Body of pancreas (tissue), 4 donors: Measurements from ENCODE around the gene SDE2. TPM values are rescaled to one million over a fixed set of nuclear protein-coding genes. Genes with fewer than 3 reads are reported as not detected.

Experiments
- ATAC-seq: fragments of 150-250 bp; one replicate; pipeline ENCODE4 v1.9.1; 2016
- DNase-seq, 4 donors: peaks; one replicate each; pipeline ENCODE4 v3.0.0-alpha.2; 2019
- H3K27ac ChIP-seq, 4 donors: fragments of 200-600 bp; sonication (generic); 1 replicate in 3 of 4; 2 replicates in 1 of 4; pipeline versions ENCODE4 v1.5.1 to v1.6.1; 2016 to 2019; ENCODE audit warnings: mild to moderate bottlenecking in 1 of 4, mixed read lengths in 1 of 4, moderate library complexity in 1 of 4
- H3K27me3 ChIP-seq, 2 donors: fragments of 200-600 bp; sonication (generic); one replicate each; pipeline ENCODE4 v1.6.0; 2016; ENCODE audit warnings: mild to moderate bottlenecking in 1 of 2
- H3K36me3 ChIP-seq, 2 donors: fragments of 200-600 bp; sonication (generic); replicated peaks in 1 of 2; 2 replicates each; pipeline ENCODE4 v1.5.1; 2016; ENCODE audit warnings: low read depth in 2 of 2; ENCODE audit not compliant: insufficient read depth in 1 of 2
- H3K4me1 ChIP-seq: fragments of 200-600 bp; sonication (generic); one replicate; pipeline ENCODE4 v1.6.0; 2016
- H3K4me3 ChIP-seq, 2 donors: fragments of 200-600 bp; sonication (generic); 1 replicate in 1 of 2; 2 replicates in 1 of 2; pipeline ENCODE4 v1.5.1; 2016 to 2019
- H3K9me3 ChIP-seq, 3 donors: fragments of 200-600 bp; sonication (generic); 1 replicate in 2 of 3; 2 replicates in 1 of 3; pipeline ENCODE4 v1.5.1; 2016
- CTCF ChIP-seq, 7 experiments: fragments of 450-650 bp in 4 of 7; fragments of 200-600 bp in 3 of 7; sonication (generic) in 3 of 7; IDR thresholded peaks; one replicate each; pipeline ENCODE4 v1.5.1; 2016 to 2019; ENCODE audit warnings: antibody characterized with exemption in 7 of 7
- POLR2A ChIP-seq, 3 donors: fragments of 450-650 bp; IDR thresholded peaks; one replicate each; pipeline ENCODE4 v1.6.1; 2016; ENCODE audit warnings: antibody characterized with exemption in 3 of 3, mild to moderate bottlenecking in 2 of 3
- WGBS, 2 donors: methylation state at CpG; one replicate each; pipeline ENCODE4 v1.1.5; 2017; 5-methylcytosine and 5-hydroxymethylcytosine counted together
- intact Hi-C: fragments of 100-400 bp; cut with DNase I; formaldehyde crosslinking; loops from one replicate; pipeline ENCODE4 v1.15.1; 2023
- total RNA-seq, 2 donors: library from RNA; depleted of rRNA; stranded (reverse); fragments of >200 nt; gene quantifications; one replicate each; pipeline ENCODE4 v1.1.0, GENCODE V29; 2016

Gene SDE2
- total RNA-seq, 2 donors from 2014 or later, result 11.9 to 13.7 TPM

GRCh38 chr1:225945564-225945963, 53.6 kb downstream of the SDE2 start:
- WGBS, 2 donors, result 80 to 85% methylated on average over 4 of the region's 4 CpGs

GRCh38 chr1:225944951-225945350, 54.2 kb downstream of the SDE2 start:
- WGBS, 2 donors, result 65 to 67% methylated on average over 5 to 7 of the region's 7 CpGs

More at GRCh38 chr1:225945564-225945963, 53.6 kb downstream of the SDE2 start:
- intact Hi-C loops, result no loop called here
- no peak for DNase-seq
- Histone ChIP-seq H3K4me1 (no peaks in the 10 kb centered on the region), H3K4me3 (no peak overlapping the region), H3K27me3 (no peaks in the 10 kb centered on the region), H3K9me3 (no peaks in the 10 kb centered on the region), H3K36me3 (no peaks in the 10 kb centered on the region), H3K27ac (no peak overlapping the region)
- TF ChIP-seq CTCF (IDR thresholded peaks at IDR 0.05), result no peak
- no peak for TF ChIP-seq POLR2A (IDR thresholded peaks at IDR 0.05)
- no peak for ATAC-seq

GRCh38 chr1:225944387-225944786, 54.8 kb downstream of the SDE2 start:
- Histone ChIP-seq H3K36me3 (no peaks in the 10 kb centered on the region), H3K4me1 (peaks cover 7% of the 10 kb centered on the region), H3K9me3 (no peaks in the 10 kb centered on the region), H3K27me3 (no peaks in the 10 kb centered on the region), H3K27ac (no peak overlapping the region), H3K4me3 (no peak overlapping the region)
- DNase-seq (no peak), ATAC-seq (no peak)
- TF ChIP-seq POLR2A (IDR thresholded peaks at IDR 0.05) (no peak), CTCF (IDR thresholded peaks at IDR 0.05) (no peak)
- 97 to 100% methylated on average over 2 of the region's 2 CpGs for WGBS, 2 donors
- intact Hi-C loops, result no loop called here

More at GRCh38 chr1:225944951-225945350, 54.2 kb downstream of the SDE2 start:
- Histone ChIP-seq H3K4me3 (no peak overlapping the region), H3K27me3 (no peaks in the 10 kb centered on the region), H3K36me3 (no peaks in the 10 kb centered on the region), H3K27ac (no peak overlapping the region), H3K9me3 (no peaks in the 10 kb centered on the region), H3K4me1 (peaks cover 2% of the 10 kb centered on the region)
- no peak for DNase-seq
- ATAC-seq, result no peak
- intact Hi-C loops, result no loop called here
- no peak for TF ChIP-seq POLR2A (IDR thresholded peaks at IDR 0.05)
- TF ChIP-seq CTCF (IDR thresholded peaks at IDR 0.05), result no peak

- Histone ChIP-seq H3K4me3 (no peak overlapping the region), H3K36me3 (no peaks in the 10 kb centered on the region), H3K4me1 (peaks cover 7% of the 10 kb centered on the region), H3K9me3 (no peaks in the 10 kb centered on the region), H3K27me3 (no peaks in the 10 kb centered on the region), H3K27ac (no peak overlapping the region)
- 79 to 83% methylated on average over 4 of the region's 4 CpGs for WGBS, 2 donors
- no peak for TF ChIP-seq POLR2A (IDR thresholded peaks at IDR 0.05)
- TF ChIP-seq CTCF (IDR thresholded peaks at IDR 0.05), result no peak
- intact Hi-C loops, result no loop called here
- ATAC-seq (no peak), DNase-seq (no peak)
Measured at GRCh38 chr1:225943582-225943981, 55.6 kb downstream of the SDE2 start.

GRCh38 chr1:225942574-225942973, 56.6 kb downstream of the SDE2 start:
- ATAC-seq (no peak), DNase-seq (no peak)
- Histone ChIP-seq H3K4me1 (peaks cover 7% of the 10 kb centered on the region), H3K27ac (no peak overlapping the region), H3K36me3 (no peaks in the 10 kb centered on the region), H3K9me3 (no peaks in the 10 kb centered on the region), H3K27me3 (no peaks in the 10 kb centered on the region), H3K4me3 (no peak overlapping the region)
- intact Hi-C loops, result no loop called here
- TF ChIP-seq POLR2A (IDR thresholded peaks at IDR 0.05) (no peak), CTCF (IDR thresholded peaks at IDR 0.05) (no peak)
- 77 to 80% methylated on average over 7 of the region's 7 CpGs for WGBS, 2 donors
